ENCODE results near the gene NUP214. TPM values are rescaled to one million over a fixed set of nuclear protein-coding genes. Genes with fewer than 3 reads are reported as not detected.
"Not testable (repeated sequence)": the region's sequence is repeated elsewhere in the genome, so short reads cannot be mapped to it uniquely, and the experiment has no call there.

The NUP214 gene
- total RNA-seq, 4 donors from 2014 or later, result 36.1 to 104 (median 69.6) TPM

- peak overlapping the region; percentile 23 for H3K27ac ChIP-seq
- TF ChIP-seq POLR2AphosphoS5 (IDR thresholded peaks at IDR 0.05), result no peak
- TF ChIP-seq CTCF (IDR thresholded peaks at IDR 0.05), result no peak
- TF ChIP-seq EP300 (IDR thresholded peaks at IDR 0.05), result no peak
- TF ChIP-seq POLR2A (IDR thresholded peaks at IDR 0.05), result no peak
Measured at GRCh38 chr9:131270171-131271015, 145.0 kb downstream of the NUP214 start.

GRCh38 chr9:131271016-131271273, 145.6 kb downstream of the NUP214 start:
- not testable (repeated sequence) for H3K9me3 ChIP-seq; H3K27me3 ChIP-seq; DNase-seq (ENCODE audit: low spot score in 2 of 2); H3K36me3 ChIP-seq; H3K4me3 ChIP-seq
- WGBS, result 71% methylated on average over 1 of the region's 1 CpG
- Histone ChIP-seq H3K4me1 (peaks cover 12% of the 10 kb centered on the region), H3K27ac (peak overlapping the region; percentile 29)

More at GRCh38 chr9:131270171-131271015, 145.0 kb downstream of the NUP214 start:
- Histone ChIP-seq H3K27me3 (no peaks in the 10 kb centered on the region), H3K9me3 (no peaks in the 10 kb centered on the region), H3K4me3 (no peak overlapping the region), H3K4me1 (peaks cover 17% of the 10 kb centered on the region), H3K36me3 (no peaks in the 10 kb centered on the region)
- 71% methylated on average over 18 of the region's 20 CpGs for WGBS
- no peak for DNase-seq (ENCODE audit: low spot score in 2 of 2)

- no peak for DNase-seq (ENCODE audit: low spot score in 2 of 2)
- WGBS, result 81% methylated on average over 6 of the region's 6 CpGs
- peak overlapping the region; percentile 29 for H3K27ac ChIP-seq
- H3K4me3 ChIP-seq, result no peak overlapping the region
- peaks cover 7% of the 10 kb centered on the region for H3K4me1 ChIP-seq
- H3K9me3 ChIP-seq, result no peaks in the 10 kb centered on the region
- H3K36me3 ChIP-seq, result no peaks in the 10 kb centered on the region
- no peak for TF ChIP-seq POLR2AphosphoS5 (IDR thresholded peaks at IDR 0.05)
- TF ChIP-seq POLR2A (IDR thresholded peaks at IDR 0.05), result no peak
- no peak for TF ChIP-seq CTCF (IDR thresholded peaks at IDR 0.05)
- no peak for TF ChIP-seq EP300 (IDR thresholded peaks at IDR 0.05)
- H3K27me3 ChIP-seq, result peaks cover 3% of the 10 kb centered on the region
Measured at GRCh38 chr9:131271506-131271931, 146.1 kb downstream of the NUP214 start.

GRCh38 chr9:131272212-131272611, 146.8 kb downstream of the NUP214 start:
- no peak overlapping the region for H3K27ac ChIP-seq
- 94% methylated on average over 3 of the region's 3 CpGs for WGBS
- H3K36me3 ChIP-seq, result no peaks in the 10 kb centered on the region
- TF ChIP-seq EP300 (IDR thresholded peaks at IDR 0.05) (no peak), POLR2A (IDR thresholded peaks at IDR 0.05) (no peak), CTCF (IDR thresholded peaks at IDR 0.05) (no peak), POLR2AphosphoS5 (IDR thresholded peaks at IDR 0.05) (no peak)
- H3K4me3 ChIP-seq, result no peak overlapping the region
- H3K9me3 ChIP-seq, result no peaks in the 10 kb centered on the region
- DNase-seq (ENCODE audit: low spot score in 2 of 2), result no peak
- peaks cover 11% of the 10 kb centered on the region for H3K4me1 ChIP-seq
- H3K27me3 ChIP-seq, result peaks cover 6% of the 10 kb centered on the region

GRCh38 chr9:131273146-131273855, 147.9 kb downstream of the NUP214 start:
- peak overlapping the region; percentile 19 for H3K27ac ChIP-seq
- DNase-seq (ENCODE audit: low spot score in 2 of 2), result no peak
- H3K4me3 ChIP-seq, result peak overlapping the region; percentile 70
- TF ChIP-seq POLR2AphosphoS5 (IDR thresholded peaks at IDR 0.05), result no peak
- no peak for TF ChIP-seq EP300 (IDR thresholded peaks at IDR 0.05)
- TF ChIP-seq POLR2A (IDR thresholded peaks at IDR 0.05), result no peak
- TF ChIP-seq CTCF (IDR thresholded peaks at IDR 0.05), result no peak
- H3K36me3 ChIP-seq, result no peaks in the 10 kb centered on the region
- WGBS, result 62% methylated on average over 22 of the region's 22 CpGs
- peaks cover 18% of the 10 kb centered on the region for H3K4me1 ChIP-seq
- H3K9me3 ChIP-seq, result no peaks in the 10 kb centered on the region
- H3K27me3 ChIP-seq, result peaks cover 7% of the 10 kb centered on the region
